PC-9 (cell line): Measurements from ENCODE around the gene ERGIC1. TPM values are rescaled to one million over a fixed set of nuclear protein-coding genes. Genes with fewer than 3 reads are reported as not detected.

Source experiments
- BruUV-seq: library from RNA; stranded (reverse); fragments of 400-500 nt; replicated peaks from 2 replicates; lab custom pipeline; 2021; lab: Mats Ljungman, UMichigan
- CTCF ChIA-PET: fragments of 300-600 bp; sonication (Branson Sonifier 250); formaldehyde crosslinking; loops from one replicate; lab custom pipeline; 2022; ENCODE audit warnings: antibody characterized with exemption; lab: Charles Lee
- POLR2A ChIA-PET: fragments of 300-600 bp; sonication (Branson Sonifier 250); formaldehyde crosslinking; loops from one replicate; lab custom pipeline; 2022; ENCODE audit warnings: antibody characterized with exemption; ENCODE audit not compliant: unreplicated experiment; lab: Charles Lee
- DNase-seq, 2 experiments: peaks; one replicate each; pipeline versions ENCODE4 v3.0.0 to v3.0.0-alpha.2; 2015 to 2022; ENCODE audit warnings: mixed read lengths in 1 of 2
- H2AFZ ChIP-seq: fragments of 200-600 bp; sonication (generic); 2 replicates; pipeline ENCODE4 v1.8.1; 2017; ENCODE audit warnings: antibody characterized with exemption
- H3F3A ChIP-seq: fragments of 200-600 bp; sonication (generic); 2 replicates; pipeline ENCODE4 v1.8.1; 2017; ENCODE audit warnings: antibody characterized with exemption, mild to moderate bottlenecking, low read depth; ENCODE audit not compliant: insufficient read depth
- H3K27ac ChIP-seq: fragments of 200-600 bp; sonication (generic); 2 replicates; pipeline ENCODE4 v1.6.1; 2016; ENCODE audit warnings: mixed run types
- H3K27me3 ChIP-seq: fragments of 200-600 bp; sonication (generic); 2 replicates; pipeline ENCODE4 v1.6.1; 2016; ENCODE audit warnings: low read depth, mixed run types; ENCODE audit not compliant: insufficient read depth
- H3K36me3 ChIP-seq: fragments of 200-600 bp; sonication (generic); 2 replicates; pipeline ENCODE4 v1.6.1; 2016; ENCODE audit warnings: low read depth, mixed run types
- H3K4me1 ChIP-seq: fragments of 200-600 bp; sonication (generic); replicated peaks from 2 replicates; pipeline ENCODE4 v1.6.1; 2016; ENCODE audit warnings: mixed run types; ENCODE audit not compliant: insufficient read depth
- H3K4me2 ChIP-seq: fragments of 200-600 bp; sonication (generic); 2 replicates; pipeline ENCODE4 v1.6.1; 2017; ENCODE audit warnings: mixed run types
- H3K4me3 ChIP-seq: fragments of 200-600 bp; sonication (generic); 2 replicates; pipeline ENCODE4 v1.6.1; 2016; ENCODE audit warnings: mixed run types
- H3K79me2 ChIP-seq: fragments of 200-600 bp; sonication (generic); 2 replicates; pipeline ENCODE4 v1.6.1; 2017; ENCODE audit warnings: low read depth, mixed run types
- H3K9me2 ChIP-seq: fragments of 200-600 bp; sonication (generic); 2 replicates; pipeline ENCODE4 v1.8.1; 2017; ENCODE audit warnings: mild to moderate bottlenecking; ENCODE audit not compliant: insufficient read depth
- H3K9me3 ChIP-seq: fragments of 200-600 bp; sonication (generic); 2 replicates; pipeline ENCODE4 v1.8.1; 2016; ENCODE audit warnings: low read depth; ENCODE audit not compliant: insufficient read depth
- H4K20me1 ChIP-seq: fragments of 200-600 bp; sonication (generic); 2 replicates; pipeline ENCODE4 v1.8.1; 2017; ENCODE audit not compliant: insufficient read depth
- CTCF ChIP-seq: fragments of 200-600 bp; sonication (generic); conservative IDR thresholded peaks from 2 replicates; pipeline ENCODE4 v1.6.1; 2017; ENCODE audit warnings: mixed run types, antibody characterized with exemption, mild to moderate bottlenecking, moderate library complexity
- EZH2 ChIP-seq: fragments of 200-600 bp; sonication (generic); IDR thresholded peaks from 2 replicates; pipeline ENCODE4 v1.8.0; 2017; ENCODE audit warnings: antibody characterized with exemption, low read depth
- intact Hi-C: fragments of 100-400 bp; cut with micrococcal nuclease; formaldehyde crosslinking; loops from one replicate; pipeline ENCODE4 v1.10.0; 2022; ENCODE audit not compliant: unreplicated experiment
- total RNA-seq: library from RNA; stranded (reverse); gene quantifications from 2 replicates; pipeline ENCODE4 v1.2.3, GENCODE V29; 2021

The ERGIC1 gene
- total RNA-seq, 1 experiment from 2014 or later = 159 TPM

GRCh38 chr5:172789687-172790495 is 44.2 kb upstream of the ERGIC1 start:
- peak overlapping the region; percentile 13; the same call in 1 of the 2 replicates for H3K27ac ChIP-seq
- peak overlapping the region; percentile 21; the same call in 1 of the 2 replicates for H3K4me2 ChIP-seq

GRCh38 chr5:172790496-172790889 is 43.6 kb upstream of the ERGIC1 start:
- Histone ChIP-seq H3K4me1 (peaks cover 31% of the 10 kb centered on the region), H3K79me2 (no peaks in the 10 kb centered on the region), H4K20me1 (no peaks in the 10 kb centered on the region), H2AFZ (no peak overlapping the region), H3K9me2 (no peaks in the 10 kb centered on the region), H3K4me3 (no peak overlapping the region), H3K9me3 (no peaks in the 10 kb centered on the region), H3K4me2 (no peak overlapping the region), H3F3A (peaks cover 9% of the 10 kb centered on the region; the same call in 1 of the 2 replicates), H3K27me3 (no peaks in the 10 kb centered on the region), H3K27ac (no peak overlapping the region), H3K36me3 (no peaks in the 10 kb centered on the region)
- no peak for TF ChIP-seq EZH2
- TF ChIP-seq CTCF = no peak
- intact Hi-C loops = no loop called here
- no TSS peak for BruUV-seq
- CTCF ChIA-PET = no interaction called here
- no peak for DNase-seq
- POLR2A ChIA-PET = no interaction called here

More at GRCh38 chr5:172789687-172790495, 44.2 kb upstream of the ERGIC1 start:
- CTCF ChIA-PET = interaction anchor here (0.5 to 0.6 kb wide), 2 partner anchors 11 to 13 kb away, joined by 3 to 8 read pairs; no protein-coding TSS in a partner anchor
- H3K9me3 ChIP-seq = no peaks in the 10 kb centered on the region
- POLR2A ChIA-PET = interaction anchor here (0.7 kb wide), 1 partner anchor 164 kb away, joined by 3 read pairs; no protein-coding TSS in a partner anchor
- H3K4me1 ChIP-seq = peaks cover 31% of the 10 kb centered on the region
- BruUV-seq = TSS peak; percentile 70
- H3F3A ChIP-seq = peaks cover 9% of the 10 kb centered on the region; the same call in 1 of the 2 replicates
- intact Hi-C loops = no loop called here
- H3K4me3 ChIP-seq = no peak overlapping the region
- TF ChIP-seq CTCF (no peak), EZH2 (no peak)
- H3K36me3 ChIP-seq = no peaks in the 10 kb centered on the region
- H3K79me2 ChIP-seq = no peaks in the 10 kb centered on the region
- H3K27me3 ChIP-seq = no peaks in the 10 kb centered on the region
- no peak overlapping the region for H2AFZ ChIP-seq
- no peak for DNase-seq
- no peaks in the 10 kb centered on the region for H4K20me1 ChIP-seq
- H3K9me2 ChIP-seq = no peaks in the 10 kb centered on the region

DNA sequence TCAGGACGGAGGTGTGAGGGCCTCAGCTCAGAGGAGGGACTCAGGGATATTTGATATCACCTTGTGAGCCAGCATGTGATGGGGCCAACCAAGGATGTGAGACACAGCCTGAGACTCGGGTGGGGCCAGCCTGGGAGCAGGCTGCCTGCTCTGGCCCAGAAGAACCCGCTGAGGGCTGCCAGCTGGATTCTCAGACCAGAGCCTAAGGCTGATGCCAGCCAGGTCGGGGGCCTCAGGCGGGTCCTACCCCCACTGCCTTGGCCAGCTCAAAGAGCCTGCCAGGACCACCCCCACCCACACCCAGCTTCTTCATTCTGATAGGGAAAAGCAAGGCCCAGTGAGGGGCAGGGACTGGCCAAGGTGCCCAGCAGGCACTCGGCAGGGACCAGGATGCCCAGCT is 42.8 kb upstream of the ERGIC1 start:
- no peaks in the 10 kb centered on the region for H3K9me3 ChIP-seq
- ChIA-PET CTCF (no interaction called here), POLR2A (no interaction called here)
- no peak for TF ChIP-seq CTCF
- no peak for TF ChIP-seq EZH2
- H3K27me3 ChIP-seq = no peaks in the 10 kb centered on the region
- no peak overlapping the region for H3K4me3 ChIP-seq
- peaks cover 31% of the 10 kb centered on the region for H3K4me1 ChIP-seq
- H3K9me2 ChIP-seq = no peaks in the 10 kb centered on the region
- H3K27ac ChIP-seq = no peak overlapping the region
- H2AFZ ChIP-seq = no peak overlapping the region
- no peaks in the 10 kb centered on the region for H4K20me1 ChIP-seq
- H3K36me3 ChIP-seq = no peaks in the 10 kb centered on the region
- H3K79me2 ChIP-seq = no peaks in the 10 kb centered on the region
- intact Hi-C loops = no loop called here
- peaks cover 9% of the 10 kb centered on the region; the same call in 1 of the 2 replicates for H3F3A ChIP-seq
- BruUV-seq = no TSS peak
- H3K4me2 ChIP-seq = no peak overlapping the region
- no peak for DNase-seq
